Measurements from ENCODE around the gene WEE1.

WEE1 gene

GRCh38 chr11:9566561-9567063, 6.9 kb upstream of the WEE1 start:
- H3K4me3 ChIP-seq (ENCODE audit: low read length), result no peak overlapping the region
- TF ChIP-seq CTCF (conservative IDR thresholded peaks at IDR 0.05; ENCODE audit: low read depth, low read length), result no peak
- DNase-seq (ENCODE audit: low read depth), result peak; percentile 71

DNA sequence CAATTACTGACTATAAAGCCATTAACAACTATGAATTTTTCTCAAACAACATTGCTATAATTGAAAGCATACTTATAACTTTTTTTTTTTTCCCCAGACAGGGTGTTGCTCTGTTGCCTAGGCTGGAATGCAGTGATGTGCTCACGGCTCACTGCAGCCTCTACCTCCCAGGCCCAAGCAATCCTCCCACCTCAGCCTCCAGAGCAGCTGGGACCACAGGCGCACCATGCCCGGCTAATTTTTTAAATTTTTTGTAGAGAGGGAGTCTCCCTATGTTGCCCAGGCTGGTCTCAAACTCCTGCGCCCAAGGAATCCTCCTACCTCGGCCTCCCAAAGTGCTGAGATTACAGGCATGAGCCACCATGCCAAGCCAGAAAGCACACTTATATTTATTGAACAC, 6.1 kb upstream of the WEE1 start:
- TF ChIP-seq CTCF (conservative IDR thresholded peaks at IDR 0.05; ENCODE audit: low read depth, low read length), result no peak
- H3K4me3 ChIP-seq (ENCODE audit: low read length), result no peak overlapping the region
- DNase-seq (ENCODE audit: low read depth), result no peak

DNA sequence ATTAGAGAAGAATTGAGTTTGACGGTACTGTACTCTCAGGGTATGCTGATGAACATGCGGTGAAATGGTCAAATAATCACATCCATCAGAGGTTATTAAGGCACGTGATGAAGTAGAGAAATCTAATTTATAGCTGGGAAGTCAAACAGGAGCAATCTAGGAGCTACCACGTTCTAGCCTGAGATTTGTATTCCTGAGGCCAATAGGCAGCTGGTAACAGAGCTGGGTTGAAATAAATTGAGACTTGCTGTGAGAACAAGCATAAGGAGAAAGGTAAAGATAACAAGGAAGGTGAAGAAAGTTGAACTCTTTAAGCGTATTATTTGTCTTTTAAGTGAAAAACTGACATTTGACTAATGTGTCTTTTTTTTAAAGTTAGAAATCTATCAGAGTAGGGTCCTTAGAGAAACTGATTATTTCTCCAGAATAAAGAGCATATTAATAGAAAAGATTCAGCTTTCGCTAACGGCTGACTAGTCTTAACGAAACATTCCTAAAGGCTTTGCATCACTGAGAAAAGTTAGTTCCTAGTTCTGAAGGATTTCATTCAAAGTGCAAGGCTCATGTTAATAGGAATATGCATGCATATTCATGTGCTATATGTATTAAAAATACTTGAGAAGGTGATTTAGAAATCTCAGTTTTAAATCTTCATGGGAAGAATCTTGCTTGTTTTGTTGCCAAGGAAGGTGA, 5.2 kb upstream of the WEE1 start:
- TF ChIP-seq CTCF (conservative IDR thresholded peaks at IDR 0.05; ENCODE audit: low read depth, low read length), result no peak
- no peak for DNase-seq (ENCODE audit: low read depth)
- no peak overlapping the region for H3K4me3 ChIP-seq (ENCODE audit: low read length)

DNA sequence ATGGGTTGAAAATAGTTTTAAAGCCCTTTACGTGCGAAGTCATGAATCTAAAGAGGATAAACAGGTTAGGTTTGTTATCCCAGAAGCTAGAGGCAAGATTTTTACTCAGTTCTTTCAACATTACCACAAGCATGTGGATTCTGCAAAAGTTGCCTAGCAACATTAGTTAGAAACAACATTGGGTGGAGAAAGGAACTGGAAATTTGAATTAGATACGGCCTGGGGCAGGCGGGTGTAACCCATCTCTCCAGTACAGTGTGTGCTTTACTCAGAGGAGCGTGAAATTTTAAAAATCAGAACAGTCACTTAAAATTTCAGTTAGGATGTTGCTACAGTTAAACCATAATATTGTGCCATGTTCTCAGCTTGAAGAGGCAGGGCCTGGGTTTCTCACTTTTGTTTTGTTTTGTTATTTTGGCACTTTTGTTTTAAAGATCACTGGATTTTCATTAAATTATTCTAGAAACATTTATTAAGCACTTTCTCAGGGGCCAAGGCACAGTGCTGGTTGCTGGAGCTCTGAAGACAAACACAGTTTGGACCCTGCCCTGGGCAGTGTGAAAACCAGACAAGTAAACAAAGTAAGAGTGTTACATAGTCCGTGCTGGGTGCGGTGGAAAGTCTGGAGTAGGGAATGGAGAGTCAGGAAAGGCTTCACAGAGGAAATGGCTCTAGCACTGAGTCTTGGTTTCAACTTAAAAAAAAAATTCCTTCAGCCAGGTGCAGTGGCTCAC, 4.4 kb upstream of the WEE1 start:
- DNase-seq (ENCODE audit: low read depth), result peak; percentile 94
- no peak overlapping the region for H3K4me3 ChIP-seq (ENCODE audit: low read length)
- TF ChIP-seq CTCF (conservative IDR thresholded peaks at IDR 0.05; ENCODE audit: low read depth, low read length), result no peak

DNA sequence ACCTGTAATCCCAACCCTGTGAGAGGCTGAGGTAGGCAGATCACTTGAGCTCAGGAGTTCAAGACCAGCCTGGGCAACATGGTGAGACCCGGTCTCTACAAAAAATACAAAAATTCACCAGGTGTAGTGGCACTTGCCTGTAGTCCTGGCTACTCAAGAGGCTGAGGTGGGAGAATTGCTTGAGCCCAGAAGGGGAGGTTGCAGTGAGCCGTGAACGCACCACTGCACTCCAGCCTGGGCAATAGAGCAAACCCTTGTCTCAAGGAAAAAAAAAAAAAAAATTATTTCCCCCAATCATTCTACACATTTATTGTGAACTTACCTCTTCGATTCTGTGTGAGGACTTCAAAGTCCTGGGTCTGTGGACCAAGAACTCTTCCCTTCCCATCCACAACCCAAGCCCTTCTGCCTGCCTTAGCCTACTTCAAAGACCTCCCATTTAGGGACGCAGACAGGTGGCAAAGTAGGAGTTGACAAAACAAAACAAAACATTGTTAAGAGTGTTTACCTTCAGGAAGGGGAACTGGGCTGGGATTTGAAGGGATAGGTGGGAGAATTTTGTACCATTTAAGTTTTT, 3.8 kb upstream of the WEE1 start:
- TF ChIP-seq CTCF (conservative IDR thresholded peaks at IDR 0.05; ENCODE audit: low read depth, low read length), result no peak
- DNase-seq (ENCODE audit: low read depth), result no peak
- H3K4me3 ChIP-seq (ENCODE audit: low read length), result no peak overlapping the region

- H3K4me3 ChIP-seq (ENCODE audit: low read length), result no peak overlapping the region
- TF ChIP-seq CTCF (conservative IDR thresholded peaks at IDR 0.05; ENCODE audit: low read depth, low read length), result no peak
- DNase-seq (ENCODE audit: low read depth), result no peak
Observed at GRCh38 chr11:9570313-9571025, 3.0 kb upstream of the WEE1 start.
